Lower lobe of right lung (tissue), 2 donors: ENCODE data around the gene IQGAP2. TPM values are rescaled to one million over a fixed set of nuclear protein-coding genes. Genes with fewer than 3 reads are reported as not detected.

Experiments
- ATAC-seq, 2 donors: fragments of 200-7000 bp; cut with Tn5 transposase; one replicate each; pipeline ENCODE4 v1.9.1; 2020 to 2022; ENCODE audit warnings: mild to moderate bottlenecking in 2 of 2, moderate library complexity in 2 of 2
- DNase-seq: peaks from one replicate; pipeline ENCODE4 v3.0.0-alpha.2; 2020
- H3K27ac ChIP-seq: fragments of 200-600 bp; one replicate; pipeline ENCODE4 v1.8.0; 2022
- H3K27me3 ChIP-seq: fragments of 200-600 bp; one replicate; pipeline ENCODE4 v1.8.0; 2022; ENCODE audit warnings: low read depth
- H3K36me3 ChIP-seq: fragments of 200-600 bp; one replicate; pipeline ENCODE4 v1.8.0; 2022; ENCODE audit warnings: mild to moderate bottlenecking
- H3K4me1 ChIP-seq: fragments of 200-600 bp; one replicate; pipeline ENCODE4 v1.8.0; 2022
- H3K4me3 ChIP-seq: fragments of 200-600 bp; one replicate; pipeline ENCODE4 v1.8.0; 2022; ENCODE audit warnings: mild to moderate bottlenecking
- H3K9me3 ChIP-seq: fragments of 200-600 bp; one replicate; pipeline ENCODE4 v1.8.0; 2022
- intact Hi-C: fragments of 100-400 bp; cut with DNase I; formaldehyde crosslinking; loops from one replicate; pipeline ENCODE4 v1.11.0; 2022
- total RNA-seq: library from RNA; stranded (reverse); fragmentation: NEBNext Ultra II Directional; extraction: Animal tissue kit (Norgen Biotek cat#: 25700); gene quantifications from one replicate; pipeline ENCODE4 v1.2.1, GENCODE V29; 2021
- TF ChIP-seq, protein P1 (sequence below): fragments of 200-600 bp; IDR thresholded peaks from one replicate; pipeline ENCODE4 v1.8.0; 2022; ENCODE audit warnings: antibody characterized with exemption, mild to moderate bottlenecking
- donor health status: DM: no; HTN: yes; CAD: no; lungs with severe emphysema.

The IQGAP2 gene
- total RNA-seq, 1 donor from 2014 or later: 42.0 TPM

DNA sequence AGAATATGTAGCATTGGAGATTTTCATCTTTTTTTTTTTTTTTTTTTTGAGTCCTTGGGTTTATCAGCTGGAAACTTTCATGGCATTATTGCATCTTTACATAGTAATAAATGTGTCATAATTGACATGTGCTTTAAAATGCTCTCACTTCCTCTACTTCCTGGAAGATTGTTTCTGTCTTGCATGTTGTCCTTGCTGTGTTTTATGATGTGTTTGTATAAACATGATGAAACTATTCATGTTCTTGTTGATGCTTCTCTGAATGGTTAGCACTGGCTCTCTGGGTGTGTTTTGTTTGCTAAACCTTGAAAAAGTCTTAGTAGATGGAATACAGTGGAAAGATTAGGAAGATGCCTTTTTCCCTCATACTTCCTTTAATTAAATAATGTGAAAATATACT lies 87.9 kb downstream of the IQGAP2 start:
- no peaks in the 10 kb centered on the region for H3K9me3 ChIP-seq
- H3K27ac ChIP-seq: no peak overlapping the region
- TF ChIP-seq, protein P1, sequence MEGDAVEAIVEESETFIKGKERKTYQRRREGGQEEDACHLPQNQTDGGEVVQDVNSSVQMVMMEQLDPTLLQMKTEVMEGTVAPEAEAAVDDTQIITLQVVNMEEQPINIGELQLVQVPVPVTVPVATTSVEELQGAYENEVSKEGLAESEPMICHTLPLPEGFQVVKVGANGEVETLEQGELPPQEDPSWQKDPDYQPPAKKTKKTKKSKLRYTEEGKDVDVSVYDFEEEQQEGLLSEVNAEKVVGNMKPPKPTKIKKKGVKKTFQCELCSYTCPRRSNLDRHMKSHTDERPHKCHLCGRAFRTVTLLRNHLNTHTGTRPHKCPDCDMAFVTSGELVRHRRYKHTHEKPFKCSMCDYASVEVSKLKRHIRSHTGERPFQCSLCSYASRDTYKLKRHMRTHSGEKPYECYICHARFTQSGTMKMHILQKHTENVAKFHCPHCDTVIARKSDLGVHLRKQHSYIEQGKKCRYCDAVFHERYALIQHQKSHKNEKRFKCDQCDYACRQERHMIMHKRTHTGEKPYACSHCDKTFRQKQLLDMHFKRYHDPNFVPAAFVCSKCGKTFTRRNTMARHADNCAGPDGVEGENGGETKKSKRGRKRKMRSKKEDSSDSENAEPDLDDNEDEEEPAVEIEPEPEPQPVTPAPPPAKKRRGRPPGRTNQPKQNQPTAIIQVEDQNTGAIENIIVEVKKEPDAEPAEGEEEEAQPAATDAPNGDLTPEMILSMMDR: no peak
- H3K4me1 ChIP-seq: no peaks in the 10 kb centered on the region
- H3K36me3 ChIP-seq: no peaks in the 10 kb centered on the region
- intact Hi-C loops: no loop called here
- ATAC-seq (no peak), DNase-seq (no peak)
- no peaks in the 10 kb centered on the region for H3K27me3 ChIP-seq
- H3K4me3 ChIP-seq: no peak overlapping the region

DNA sequence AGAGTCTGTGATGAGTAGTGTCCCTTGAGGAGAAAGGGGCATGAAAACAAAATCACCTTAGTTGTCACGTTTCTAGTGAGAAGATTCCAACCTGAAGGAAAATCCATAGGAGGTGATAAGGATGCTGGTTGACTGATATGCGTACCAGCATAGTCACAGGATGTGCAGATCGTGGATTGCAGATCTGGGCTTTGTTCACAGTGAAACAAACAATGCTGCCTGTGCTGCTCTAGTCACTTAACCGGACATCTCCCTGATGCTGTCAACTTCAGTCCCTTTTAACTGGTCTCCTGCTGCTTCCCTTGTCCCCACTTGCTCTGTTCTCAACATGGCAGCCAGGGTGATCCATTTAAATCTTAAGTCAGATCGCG lies 89.7 kb downstream of the IQGAP2 start:
- no peaks in the 10 kb centered on the region for H3K4me1 ChIP-seq
- no peak for DNase-seq
- no peaks in the 10 kb centered on the region for H3K36me3 ChIP-seq
- H3K27ac ChIP-seq: no peak overlapping the region
- H3K4me3 ChIP-seq: no peak overlapping the region
- no peaks in the 10 kb centered on the region for H3K27me3 ChIP-seq
- intact Hi-C loops: no loop called here
- no peak for ATAC-seq
- H3K9me3 ChIP-seq: no peaks in the 10 kb centered on the region
- TF ChIP-seq, protein P1: no peak

DNA sequence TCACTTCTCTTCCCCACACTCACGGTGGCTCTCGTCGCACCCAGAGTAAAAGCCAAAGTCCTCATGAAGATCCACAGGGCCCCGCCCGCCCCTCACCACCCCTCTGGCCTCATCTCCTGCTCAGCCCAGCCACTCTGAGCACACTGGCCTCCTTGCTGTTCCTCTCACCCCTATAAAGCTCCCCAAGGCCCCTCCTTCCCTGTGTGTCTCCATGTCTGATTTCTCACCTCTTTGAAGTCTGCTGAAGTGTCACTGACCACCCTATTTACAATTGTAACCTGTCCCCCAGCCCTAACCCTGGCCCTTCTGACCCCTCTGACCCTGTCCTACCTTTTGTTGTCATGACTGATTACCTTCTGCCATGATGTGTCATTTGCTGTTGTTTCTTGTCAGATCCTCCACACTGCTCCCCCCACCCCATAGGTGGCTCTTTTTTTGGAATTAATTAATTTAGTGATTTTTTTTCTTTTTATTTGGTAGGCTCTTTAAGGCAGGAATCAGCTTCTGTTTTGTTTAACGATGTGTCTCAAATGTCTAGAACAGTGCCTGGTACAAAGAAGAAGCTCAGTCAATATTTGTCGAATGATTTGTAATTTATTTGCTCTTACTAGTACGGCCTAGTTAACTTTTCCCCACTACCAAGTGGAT lies 90.2 kb downstream of the IQGAP2 start:
- ATAC-seq (no peak), DNase-seq (no peak)
- no peak overlapping the region for H3K4me3 ChIP-seq
- H3K4me1 ChIP-seq: no peaks in the 10 kb centered on the region
- no peaks in the 10 kb centered on the region for H3K36me3 ChIP-seq
- TF ChIP-seq, protein P1: no peak
- no peaks in the 10 kb centered on the region for H3K27me3 ChIP-seq
- H3K27ac ChIP-seq: no peak overlapping the region
- no peaks in the 10 kb centered on the region for H3K9me3 ChIP-seq
- intact Hi-C loops: no loop called here

DNA sequence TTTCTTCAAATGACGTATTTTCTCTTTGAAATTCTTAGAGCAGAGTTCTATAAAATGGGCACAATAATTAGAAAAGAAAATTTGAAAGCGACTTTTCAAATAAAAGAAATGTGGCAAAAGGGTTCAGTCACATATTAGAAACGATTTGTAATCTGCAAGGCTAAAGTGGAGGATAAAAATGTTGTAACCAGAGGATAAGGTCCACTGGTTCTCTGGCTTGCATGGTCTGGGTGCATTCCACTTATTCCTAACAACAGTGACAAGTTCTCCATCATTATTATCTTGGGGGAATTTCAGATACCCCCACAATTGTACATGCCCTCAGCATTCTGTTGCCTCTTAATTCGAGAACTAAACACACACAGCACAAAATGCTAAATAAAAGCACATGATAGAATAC lies 91.1 kb downstream of the IQGAP2 start:
- Histone ChIP-seq H3K27me3 (no peaks in the 10 kb centered on the region), H3K27ac (no peak overlapping the region), H3K36me3 (no peaks in the 10 kb centered on the region), H3K4me1 (no peaks in the 10 kb centered on the region), H3K9me3 (no peaks in the 10 kb centered on the region), H3K4me3 (no peak overlapping the region)
- DNase-seq (no peak), ATAC-seq (no peak)
- intact Hi-C loops: no loop called here
- TF ChIP-seq, protein P1: no peak

DNA sequence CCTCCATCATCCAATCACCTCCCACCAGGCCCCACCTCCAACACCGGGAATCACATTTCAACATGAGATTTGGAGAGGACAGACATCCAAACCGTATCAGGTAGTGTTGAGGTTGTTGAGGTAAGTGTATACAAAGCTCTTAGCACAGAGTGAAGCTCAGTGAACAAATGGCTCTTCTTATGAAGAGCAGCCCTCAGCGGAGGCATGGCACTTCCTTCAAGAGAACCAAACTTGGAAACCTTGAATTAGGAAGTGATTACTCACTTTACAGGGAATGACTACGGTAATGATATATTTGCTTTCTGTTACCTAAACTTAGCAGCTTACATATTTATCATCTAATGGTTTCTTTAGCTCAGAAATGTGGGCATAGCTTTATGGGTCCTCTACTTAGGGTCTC lies 92.8 kb downstream of the IQGAP2 start:
- intact Hi-C loops: no loop called here
- TF ChIP-seq, protein P1: no peak
- no peak overlapping the region for H3K27ac ChIP-seq

More for the DNA sequence above, 92.8 kb downstream of the IQGAP2 start:
- no peak for DNase-seq
- Histone ChIP-seq H3K4me3 (no peak overlapping the region), H3K9me3 (no peaks in the 10 kb centered on the region), H3K36me3 (no peaks in the 10 kb centered on the region), H3K4me1 (no peaks in the 10 kb centered on the region), H3K27me3 (no peaks in the 10 kb centered on the region)
- ATAC-seq: peak in 1 of 2 donors; percentile 38
